Osteoblast (primary cell): ENCODE results near the gene NTMT1. TPM values are rescaled to one million over a fixed set of nuclear protein-coding genes. Genes with fewer than 3 reads are reported as not detected.

Source experiments
- DNase-seq: peaks from one replicate; pipeline ENCODE4 v3.0.0; 2011; ENCODE audit warnings: low spot score, mixed read lengths; ENCODE audit not compliant: insufficient read length; ENCODE audit errors: missing footprints
- H2AFZ ChIP-seq: 2 replicates; pipeline ENCODE4 v1.6.0; 2011; ENCODE audit warnings: mild to moderate bottlenecking, low read length
- H3K27ac ChIP-seq: 2 replicates; pipeline ENCODE4 v1.5.1; 2011; ENCODE audit warnings: mild to moderate bottlenecking, low read depth, low read length, moderate library complexity
- H3K27me3 ChIP-seq: 2 replicates; pipeline ENCODE4 v1.6.0; 2012; ENCODE audit warnings: mild to moderate bottlenecking, control low read depth, inconsistent platforms, low read length, moderate library complexity; ENCODE audit not compliant: insufficient read depth
- H3K36me3 ChIP-seq: 2 replicates; pipeline ENCODE4 v1.5.1; 2011; ENCODE audit warnings: mild to moderate bottlenecking, low read length, control low read depth, moderate library complexity; ENCODE audit not compliant: insufficient read depth
- H3K4me1 ChIP-seq: 2 replicates; pipeline ENCODE4 v1.5.1; 2011; ENCODE audit warnings: mild to moderate bottlenecking, low read length, control low read depth, moderate library complexity; ENCODE audit not compliant: insufficient read depth
- H3K4me2 ChIP-seq: 2 replicates; pipeline ENCODE4 v1.6.0; 2011; ENCODE audit warnings: mild to moderate bottlenecking, low read length; ENCODE audit not compliant: insufficient read depth
- H3K4me3 ChIP-seq: fragments of 200-600 bp; sonication (generic); 3 replicates; pipeline ENCODE4 v1.5.1; 2012; ENCODE audit warnings: mild to moderate bottlenecking, low read length, inconsistent platforms; ENCODE audit not compliant: insufficient read depth
- H3K79me2 ChIP-seq: 2 replicates; pipeline ENCODE4 v1.6.0; 2012; ENCODE audit warnings: mild to moderate bottlenecking, low read length, control low read depth, inconsistent platforms; ENCODE audit not compliant: insufficient read depth
- H3K9me3 ChIP-seq: 2 replicates; pipeline ENCODE4 v1.5.1; 2011; ENCODE audit warnings: low read depth, low read length, control low read depth
- H4K20me1 ChIP-seq: 2 replicates; pipeline ENCODE4 v1.6.0; 2012; ENCODE audit warnings: mild to moderate bottlenecking, low read length, control low read depth; ENCODE audit not compliant: insufficient read depth
- CTCF ChIP-seq: IDR thresholded peaks from 2 replicates; pipeline ENCODE4 v1.5.1; 2011; ENCODE audit warnings: mild to moderate bottlenecking, low read depth, low read length, moderate library complexity; ENCODE audit errors: extremely low read depth
- total RNA-seq: library from RNA; depleted of rRNA; stranded (reverse); fragments of >200 nt; gene quantifications from 2 replicates; pipeline ENCODE4 v1.2.3, GENCODE V29; 2012

NTMT1 gene
- total RNA-seq, 1 donor = 26.4 TPM

- peaks cover 31% of the 10 kb centered on the region for H3K4me1 ChIP-seq
- no peak for DNase-seq
- H4K20me1 ChIP-seq = no peaks in the 10 kb centered on the region
These were observed 5.2 kb upstream of the NTMT1 start, which contains the start of gene C9orf50 for GRCh38 chr9:129620669-129621295. Gene C9orf50 (minus strand): TSS chr9:129621101. CDS start chr9:129620574, 527 bp downstream.

DNA sequence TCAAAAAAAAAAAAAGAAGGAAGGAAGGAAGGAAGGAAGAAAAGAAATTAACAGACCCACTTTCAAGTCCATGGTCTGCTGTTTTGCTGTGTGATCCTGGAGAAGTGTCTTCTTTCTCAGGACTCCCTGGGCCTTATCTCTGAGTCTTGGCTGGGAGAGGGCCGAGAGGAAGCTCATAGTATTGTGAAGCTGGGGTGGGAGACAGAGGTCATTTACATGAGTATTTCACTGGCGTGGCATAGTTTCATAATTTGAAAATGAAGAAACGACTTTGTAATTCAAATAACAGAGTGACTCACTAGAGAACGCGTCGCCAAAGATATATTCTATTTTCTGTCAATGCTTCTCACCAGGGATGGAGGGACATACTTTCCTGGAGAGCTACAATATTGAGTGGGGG lies 2.6 kb upstream of the NTMT1 start:
- TF ChIP-seq CTCF = no peak
- Histone ChIP-seq H3K36me3 (no peaks in the 10 kb centered on the region), H3K27ac (peak overlapping the region; percentile 61)

More at GRCh38 chr9:129620669-129621295, 5.2 kb upstream of the NTMT1 start, which contains the start of gene C9orf50:
- peak within 1 kb of the TSS; percentile 81 for H2AFZ ChIP-seq
- H3K27me3 ChIP-seq = no peaks in the 10 kb centered on the region
- no peaks in the 10 kb centered on the region for H3K36me3 ChIP-seq
- H3K27ac ChIP-seq = peak within 1 kb of the TSS; percentile 1
- no peaks in the 10 kb centered on the region for H3K79me2 ChIP-seq
- no peak for TF ChIP-seq CTCF
- H3K4me2 ChIP-seq = peak within 1 kb of the TSS; percentile 76
- no peaks in the 10 kb centered on the region for H3K9me3 ChIP-seq
- peak within 1 kb of the TSS; percentile 74 for H3K4me3 ChIP-seq

DNA sequence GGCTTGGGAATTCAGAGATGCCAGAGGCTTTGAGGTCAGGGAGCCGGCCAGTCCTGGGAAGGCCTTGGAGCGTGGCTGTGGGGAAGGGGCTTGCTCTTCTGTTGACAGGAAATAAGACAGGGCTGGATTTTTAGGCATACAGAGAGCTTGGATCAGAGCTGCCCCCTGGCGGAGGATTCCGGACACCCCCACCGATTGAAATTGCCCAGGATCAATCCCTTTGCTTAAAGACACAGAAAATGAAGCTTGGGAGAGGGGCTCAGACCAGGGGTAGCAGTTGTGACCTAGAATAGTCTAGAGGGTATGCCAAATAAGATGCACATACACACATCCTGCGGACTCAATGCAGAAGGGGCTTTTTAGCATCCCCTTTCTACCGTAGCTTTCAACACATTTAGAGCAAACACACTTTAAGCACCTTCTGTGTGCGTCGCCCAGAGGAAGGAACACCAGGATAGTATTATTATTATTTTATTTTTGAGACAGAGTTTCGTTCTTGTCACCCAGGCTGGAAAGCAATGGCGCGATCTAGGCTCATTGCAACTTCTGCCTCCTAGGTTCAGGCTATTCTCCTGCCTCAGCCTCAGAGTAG lies 1.7 kb upstream of the NTMT1 start:
- H2AFZ ChIP-seq = no peak overlapping the region
- H3K27ac ChIP-seq = peak overlapping the region; percentile 50
- no peaks in the 10 kb centered on the region for H3K27me3 ChIP-seq
- H3K9me3 ChIP-seq = no peaks in the 10 kb centered on the region
- no peak overlapping the region for H3K4me2 ChIP-seq
- H3K4me3 ChIP-seq = no peak overlapping the region
- DNase-seq = peak; percentile 96
- H3K36me3 ChIP-seq = no peaks in the 10 kb centered on the region
- peaks cover 33% of the 10 kb centered on the region for H3K79me2 ChIP-seq
- TF ChIP-seq CTCF = peak; percentile 81
- peaks cover 21% of the 10 kb centered on the region for H4K20me1 ChIP-seq
- H3K4me1 ChIP-seq = peaks cover 52% of the 10 kb centered on the region

More for the DNA sequence above, 2.6 kb upstream of the NTMT1 start:
- H3K79me2 ChIP-seq = peaks cover 23% of the 10 kb centered on the region
- DNase-seq = peak; percentile 94
- no peaks in the 10 kb centered on the region for H3K9me3 ChIP-seq
- H3K4me1 ChIP-seq = peaks cover 42% of the 10 kb centered on the region
- H3K4me3 ChIP-seq = no peak overlapping the region
- peak overlapping the region; percentile 24 for H3K4me2 ChIP-seq
- no peak overlapping the region for H2AFZ ChIP-seq
- no peaks in the 10 kb centered on the region for H3K27me3 ChIP-seq
- peaks cover 13% of the 10 kb centered on the region for H4K20me1 ChIP-seq

- no peaks in the 10 kb centered on the region for H3K27me3 ChIP-seq
- H4K20me1 ChIP-seq = peaks cover 28% of the 10 kb centered on the region
- no peak for TF ChIP-seq CTCF
- no peaks in the 10 kb centered on the region for H3K9me3 ChIP-seq
- peak overlapping the region; percentile 97 for H3K4me2 ChIP-seq
- H3K79me2 ChIP-seq = peaks cover 39% of the 10 kb centered on the region
- H3K27ac ChIP-seq = peak overlapping the region; percentile 95
- no peak for DNase-seq
- H2AFZ ChIP-seq = peak overlapping the region; percentile 58
- peaks cover 58% of the 10 kb centered on the region for H3K4me1 ChIP-seq
- peak overlapping the region; percentile 78 for H3K4me3 ChIP-seq
- H3K36me3 ChIP-seq = peaks cover under 1% of the 10 kb centered on the region
These were observed 1.0 kb upstream of the NTMT1 start for GRCh38 chr9:129624947-129625346.
